Ectodermal cell (in vitro differentiated cells): ENCODE data around the gene CCDC93.
"Not testable (repeated sequence)": the region's sequence is repeated elsewhere in the genome, so short reads cannot be mapped to it uniquely, and the experiment has no call there.

Experiments
- H3K27ac ChIP-seq: 2 replicates; pipeline ENCODE4 v1.7.0; 2013; ENCODE audit warnings: mild to moderate bottlenecking, low read depth, low read length; ENCODE audit not compliant: insufficient read depth, poor library complexity, severe bottlenecking
- H3K27me3 ChIP-seq: 2 replicates; pipeline ENCODE4 v1.7.0; 2013; ENCODE audit warnings: mild to moderate bottlenecking, low read length; ENCODE audit not compliant: insufficient read depth, control insufficient read depth, poor library complexity, severe bottlenecking
- H3K36me3 ChIP-seq: one replicate; pipeline ENCODE4 v1.7.0; 2013; ENCODE audit warnings: low read length; ENCODE audit not compliant: control insufficient read depth, insufficient read depth
- H3K4me1 ChIP-seq: one replicate; pipeline ENCODE4 v1.7.0; 2013; ENCODE audit warnings: low read length; ENCODE audit not compliant: control insufficient read depth, insufficient read depth
- H3K4me3 ChIP-seq: 2 replicates; pipeline ENCODE4 v1.7.0; 2013; ENCODE audit warnings: low read depth, low read length, control low read depth; ENCODE audit not compliant: insufficient read depth
- H3K9me3 ChIP-seq: 2 replicates; pipeline ENCODE4 v1.7.0; 2013; ENCODE audit warnings: mild to moderate bottlenecking, low read length, moderate library complexity; ENCODE audit not compliant: control insufficient read depth
- WGBS, 2 experiments: methylation state at CpG; one replicate each; pipeline ENCODE4 v1.1.7; 2013; ENCODE audit warnings: missing lambda C conversion rate in 2 of 2; 5-methylcytosine and 5-hydroxymethylcytosine counted together

CCDC93 gene

DNA sequence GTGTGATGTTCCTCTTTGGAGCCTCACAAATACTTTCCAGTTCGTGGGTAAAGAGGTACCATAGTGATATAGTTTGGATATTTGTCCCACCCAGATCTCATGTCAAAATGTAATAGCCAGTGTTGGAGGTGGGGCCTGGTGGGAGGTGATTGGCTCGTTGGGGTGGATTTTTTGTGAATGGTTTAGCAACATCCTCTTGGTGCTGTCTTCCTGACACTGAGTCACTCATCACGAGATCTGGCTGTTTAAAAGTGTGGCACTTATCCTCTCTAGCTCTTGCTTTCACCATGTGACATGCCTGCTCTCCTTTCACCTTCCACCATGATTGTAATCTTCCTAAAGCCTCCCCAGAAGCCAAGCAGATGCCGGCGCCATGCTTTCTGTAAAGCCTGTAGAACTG, 3.0 kb upstream of the CCDC93 start:
- H3K4me3 ChIP-seq = no peak overlapping the region
- 83 to 87% methylated on average over 3 to 5 of the region's 5 CpGs for WGBS, 2 experiments
- H3K9me3 ChIP-seq = no peaks in the 10 kb centered on the region
- H3K36me3 ChIP-seq = no peaks in the 10 kb centered on the region
- H3K4me1 ChIP-seq = peaks cover 7% of the 10 kb centered on the region
- peaks cover 47% of the 10 kb centered on the region for H3K27me3 ChIP-seq
- no peak overlapping the region for H3K27ac ChIP-seq

GRCh38 chr2:118015761-118016160, 1.9 kb upstream of the CCDC93 start:
- H3K9me3 ChIP-seq, H3K27ac ChIP-seq, H3K36me3 ChIP-seq, H3K4me3 ChIP-seq, H3K4me1 ChIP-seq: not testable (repeated sequence)
- WGBS, 2 experiments = 92% methylated on average over 10 of the region's 10 CpGs
- peaks cover 47% of the 10 kb centered on the region for H3K27me3 ChIP-seq

- Histone ChIP-seq H3K27me3 (peaks cover 47% of the 10 kb centered on the region), H3K27ac (no peak overlapping the region), H3K4me3 (peak overlapping the region; percentile 96), H3K9me3 (no peaks in the 10 kb centered on the region), H3K36me3 (no peaks in the 10 kb centered on the region), H3K4me1 (peaks cover 7% of the 10 kb centered on the region)
- 2% methylated on average over 17 of the region's 17 CpGs for WGBS, 2 experiments
Measured at GRCh38 chr2:118014492-118014824, 588 bp upstream of the CCDC93 start.

- H3K27ac ChIP-seq = no peak overlapping the region
- peak overlapping the region; percentile 96 for H3K4me3 ChIP-seq
- H3K36me3 ChIP-seq = no peaks in the 10 kb centered on the region
- 0% methylated on average over 48 of the region's 48 CpGs for WGBS, 2 experiments
- peaks cover 7% of the 10 kb centered on the region for H3K4me1 ChIP-seq
- H3K9me3 ChIP-seq = no peaks in the 10 kb centered on the region
- peaks cover 47% of the 10 kb centered on the region for H3K27me3 ChIP-seq
Measured at GRCh38 chr2:118013221-118013723, 598 bp downstream of the CCDC93 start.

GRCh38 chr2:118012778-118013177, 1.1 kb downstream of the CCDC93 start:
- WGBS, 2 experiments = 38 to 40% methylated on average over 6 of the region's 6 CpGs
- Histone ChIP-seq H3K9me3 (no peaks in the 10 kb centered on the region), H3K27ac (no peak overlapping the region), H3K4me3 (peak overlapping the region; percentile 96), H3K36me3 (no peaks in the 10 kb centered on the region), H3K27me3 (peaks cover 47% of the 10 kb centered on the region), H3K4me1 (peaks cover 7% of the 10 kb centered on the region)

- H3K27me3 ChIP-seq = peaks cover 29% of the 10 kb centered on the region
- peaks cover 7% of the 10 kb centered on the region for H3K4me1 ChIP-seq
- no peak overlapping the region for H3K4me3 ChIP-seq
- no peak overlapping the region for H3K27ac ChIP-seq
- no peaks in the 10 kb centered on the region for H3K9me3 ChIP-seq
- H3K36me3 ChIP-seq = peaks cover 5% of the 10 kb centered on the region
Measured at GRCh38 chr2:118010473-118010872, 3.4 kb downstream of the CCDC93 start.

DNA sequence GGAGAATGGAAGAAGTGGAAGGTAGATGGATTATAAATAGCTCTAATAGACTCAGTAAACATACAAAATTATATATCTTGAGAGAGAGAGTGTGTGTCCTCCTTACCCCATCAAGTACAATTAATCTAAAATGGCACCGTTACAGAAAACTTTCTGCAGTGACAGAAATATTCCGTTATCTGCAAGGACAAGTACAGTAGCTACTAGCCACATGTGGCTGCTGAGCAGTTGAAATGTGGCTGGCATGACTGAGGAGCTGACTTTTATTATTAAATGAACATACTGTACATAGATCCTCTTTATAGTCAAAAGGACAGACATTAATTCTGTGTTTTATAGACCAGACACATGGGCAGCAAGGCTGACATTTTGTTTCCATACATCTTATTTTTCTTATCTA, 7.0 kb downstream of the CCDC93 start:
- Histone ChIP-seq H3K27ac (no peak overlapping the region), H3K27me3 (no peaks in the 10 kb centered on the region), H3K36me3 (peaks cover 5% of the 10 kb centered on the region), H3K4me1 (no peaks in the 10 kb centered on the region), H3K9me3 (no peaks in the 10 kb centered on the region), H3K4me3 (no peak overlapping the region)
- WGBS, 2 experiments = 90 to 97% methylated on average over 2 of the region's 2 CpGs

DNA sequence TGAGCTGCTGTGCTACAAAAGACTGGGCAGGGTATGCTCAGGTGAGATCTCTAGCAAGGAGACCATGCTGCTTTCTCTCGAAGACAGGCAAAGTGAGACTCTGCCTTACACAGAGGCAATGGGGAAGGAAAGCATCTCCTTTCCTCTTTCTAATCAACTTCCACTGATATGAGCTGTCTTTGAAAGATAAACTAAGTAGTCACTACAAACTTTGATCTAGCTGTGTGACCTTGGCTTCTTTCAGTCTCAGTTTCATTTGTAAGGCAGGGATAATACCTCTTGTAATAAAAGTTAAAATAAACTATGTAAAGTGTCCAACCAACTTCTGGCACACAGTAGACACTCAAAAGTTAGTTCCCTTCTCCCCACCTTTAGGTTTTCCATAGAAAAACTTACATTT, 7.5 kb downstream of the CCDC93 start:
- WGBS, 2 experiments = 93 to 100% methylated on average over 1 of the region's 1 CpG
- Histone ChIP-seq H3K27me3 (no peaks in the 10 kb centered on the region), H3K9me3 (no peaks in the 10 kb centered on the region), H3K4me1 (no peaks in the 10 kb centered on the region), H3K4me3 (no peak overlapping the region), H3K36me3 (peaks cover 5% of the 10 kb centered on the region), H3K27ac (no peak overlapping the region)

- H3K9me3 ChIP-seq = no peaks in the 10 kb centered on the region
- 10 to 11% methylated on average over 2 to 3 of the region's 3 CpGs for WGBS, 2 experiments
- peaks cover 5% of the 10 kb centered on the region for H3K36me3 ChIP-seq
- H3K4me3 ChIP-seq = no peak overlapping the region
- H3K4me1 ChIP-seq = no peaks in the 10 kb centered on the region
- H3K27me3 ChIP-seq = no peaks in the 10 kb centered on the region
- H3K27ac ChIP-seq = no peak overlapping the region
Measured at GRCh38 chr2:118003396-118003824, 10.5 kb downstream of the CCDC93 start.

DNA sequence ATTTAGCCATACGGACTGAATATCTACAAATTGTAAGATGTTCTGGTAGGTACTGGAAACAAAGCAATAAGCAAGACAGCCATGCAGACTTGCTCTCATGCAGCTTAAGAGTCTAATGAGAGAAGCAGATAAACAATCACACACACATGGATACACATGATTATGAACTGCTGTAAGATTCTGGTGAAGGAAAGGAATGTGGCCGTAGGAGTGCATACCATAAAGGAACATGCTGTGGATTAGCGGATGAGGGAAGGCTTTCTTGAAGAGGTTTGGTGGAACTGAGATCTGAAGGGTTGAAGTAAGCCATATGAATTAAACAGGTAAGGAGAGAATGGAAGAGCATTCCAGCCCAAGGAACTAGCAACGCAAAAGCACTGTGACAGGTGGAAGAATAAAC, 13.8 kb downstream of the CCDC93 start:
- H3K4me3 ChIP-seq = no peak overlapping the region
- no peaks in the 10 kb centered on the region for H3K4me1 ChIP-seq
- no peaks in the 10 kb centered on the region for H3K9me3 ChIP-seq
- peaks cover 2% of the 10 kb centered on the region for H3K36me3 ChIP-seq
- H3K27ac ChIP-seq = no peak overlapping the region
- WGBS, 2 experiments = 93 to 95% methylated on average over 4 of the region's 4 CpGs
- no peaks in the 10 kb centered on the region for H3K27me3 ChIP-seq

DNA sequence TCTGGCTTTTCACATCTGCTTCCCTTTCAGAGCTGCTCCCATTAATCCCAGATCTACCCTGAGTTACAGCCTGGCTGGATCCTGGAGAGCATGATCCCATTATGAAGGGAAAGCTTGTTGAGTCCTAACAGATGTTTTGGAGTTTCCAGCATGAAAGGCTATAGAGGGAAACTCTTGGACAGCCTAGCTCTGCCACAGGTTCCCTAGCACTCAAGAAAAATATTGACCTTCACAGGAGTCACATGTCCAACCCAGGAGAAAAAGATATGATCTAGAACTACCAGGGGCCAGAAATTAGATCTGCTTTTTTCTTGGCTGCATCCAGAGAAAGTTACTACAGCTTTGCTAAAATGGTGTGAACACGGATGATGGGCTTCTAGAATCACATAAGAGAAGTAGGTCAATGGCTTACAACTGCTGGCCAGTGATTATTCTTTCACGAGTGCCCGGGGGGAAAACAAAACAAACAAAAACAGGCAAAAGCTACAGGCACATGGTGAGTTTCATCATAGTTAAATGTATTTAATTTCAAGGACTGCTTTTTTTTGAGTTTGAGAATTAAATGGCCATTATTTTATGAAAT, 15.9 kb downstream of the CCDC93 start:
- 94 to 99% methylated on average over 3 of the region's 3 CpGs for WGBS, 2 experiments
- Histone ChIP-seq H3K9me3 (no peaks in the 10 kb centered on the region), H3K4me1 (no peaks in the 10 kb centered on the region), H3K27ac (no peak overlapping the region), H3K27me3 (no peaks in the 10 kb centered on the region), H3K4me3 (no peak overlapping the region), H3K36me3 (peaks cover 6% of the 10 kb centered on the region)
